Measurements from ENCODE around the gene ARAP3.

Gene ARAP3, protein sequence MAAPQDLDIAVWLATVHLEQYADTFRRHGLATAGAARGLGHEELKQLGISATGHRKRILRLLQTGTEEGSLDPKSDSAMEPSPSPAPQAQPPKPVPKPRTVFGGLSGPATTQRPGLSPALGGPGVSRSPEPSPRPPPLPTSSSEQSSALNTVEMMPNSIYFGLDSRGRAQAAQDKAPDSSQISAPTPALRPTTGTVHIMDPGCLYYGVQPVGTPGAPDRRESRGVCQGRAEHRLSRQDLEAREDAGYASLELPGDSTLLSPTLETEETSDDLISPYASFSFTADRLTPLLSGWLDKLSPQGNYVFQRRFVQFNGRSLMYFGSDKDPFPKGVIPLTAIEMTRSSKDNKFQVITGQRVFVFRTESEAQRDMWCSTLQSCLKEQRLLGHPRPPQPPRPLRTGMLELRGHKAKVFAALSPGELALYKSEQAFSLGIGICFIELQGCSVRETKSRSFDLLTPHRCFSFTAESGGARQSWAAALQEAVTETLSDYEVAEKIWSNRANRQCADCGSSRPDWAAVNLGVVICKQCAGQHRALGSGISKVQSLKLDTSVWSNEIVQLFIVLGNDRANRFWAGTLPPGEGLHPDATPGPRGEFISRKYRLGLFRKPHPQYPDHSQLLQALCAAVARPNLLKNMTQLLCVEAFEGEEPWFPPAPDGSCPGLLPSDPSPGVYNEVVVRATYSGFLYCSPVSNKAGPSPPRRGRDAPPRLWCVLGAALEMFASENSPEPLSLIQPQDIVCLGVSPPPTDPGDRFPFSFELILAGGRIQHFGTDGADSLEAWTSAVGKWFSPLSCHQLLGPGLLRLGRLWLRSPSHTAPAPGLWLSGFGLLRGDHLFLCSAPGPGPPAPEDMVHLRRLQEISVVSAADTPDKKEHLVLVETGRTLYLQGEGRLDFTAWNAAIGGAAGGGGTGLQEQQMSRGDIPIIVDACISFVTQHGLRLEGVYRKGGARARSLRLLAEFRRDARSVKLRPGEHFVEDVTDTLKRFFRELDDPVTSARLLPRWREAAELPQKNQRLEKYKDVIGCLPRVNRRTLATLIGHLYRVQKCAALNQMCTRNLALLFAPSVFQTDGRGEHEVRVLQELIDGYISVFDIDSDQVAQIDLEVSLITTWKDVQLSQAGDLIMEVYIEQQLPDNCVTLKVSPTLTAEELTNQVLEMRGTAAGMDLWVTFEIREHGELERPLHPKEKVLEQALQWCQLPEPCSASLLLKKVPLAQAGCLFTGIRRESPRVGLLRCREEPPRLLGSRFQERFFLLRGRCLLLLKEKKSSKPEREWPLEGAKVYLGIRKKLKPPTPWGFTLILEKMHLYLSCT (N-terminal part only)

DNA sequence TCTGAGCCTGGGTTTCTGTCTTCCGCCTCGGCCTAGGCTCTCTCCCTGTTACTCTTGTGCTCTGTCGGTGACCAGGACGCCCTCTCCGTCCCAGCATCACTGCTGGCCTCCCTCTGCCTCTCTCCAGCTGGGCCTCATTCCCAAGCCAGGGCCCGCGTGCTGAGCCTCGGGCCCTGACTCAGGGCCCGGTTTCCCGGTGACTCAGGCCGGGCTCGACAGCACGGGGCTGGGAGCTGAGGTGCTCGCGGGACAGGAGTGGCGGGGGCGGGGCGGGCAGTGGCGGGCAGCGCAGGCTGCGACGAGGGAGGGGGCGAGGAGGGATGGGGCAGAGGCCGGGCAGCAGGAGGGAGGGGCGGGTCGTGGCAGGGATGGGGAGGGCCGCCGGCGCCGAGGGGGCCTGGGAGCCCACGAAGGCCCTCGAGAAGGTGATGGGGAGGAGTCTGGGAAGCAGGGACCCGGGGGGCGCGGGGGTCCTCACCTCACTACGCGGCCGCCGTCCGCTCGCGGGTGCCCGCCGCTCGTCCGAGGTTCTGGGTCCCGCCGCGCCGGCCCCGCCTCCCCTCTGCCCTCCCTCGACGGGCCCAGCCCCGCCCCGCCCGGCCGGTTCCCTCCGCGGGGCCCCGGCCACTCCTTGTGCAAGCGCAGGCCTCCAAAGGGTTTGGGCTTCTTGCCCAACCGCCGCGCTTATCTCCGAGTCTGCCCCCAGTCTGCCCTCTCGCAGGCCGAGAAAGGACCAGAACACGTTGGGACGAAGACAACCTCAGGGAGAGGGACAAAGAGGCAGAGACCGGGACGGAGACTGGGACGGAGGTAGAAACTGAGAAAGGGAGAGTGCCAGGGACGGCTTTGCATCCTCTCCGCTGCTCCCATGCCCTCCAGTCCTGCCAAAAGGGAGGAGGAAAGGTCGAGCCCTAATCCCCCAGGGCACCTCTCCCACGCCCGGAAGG, at the start of gene ARAP3:
ARAP3 (minus strand) TSS at position 536 of the 947 bp plus-strand sequence. CDS start 1,744 bp downstream, outside the sequence.
- TF ChIP-seq, protein P1, sequence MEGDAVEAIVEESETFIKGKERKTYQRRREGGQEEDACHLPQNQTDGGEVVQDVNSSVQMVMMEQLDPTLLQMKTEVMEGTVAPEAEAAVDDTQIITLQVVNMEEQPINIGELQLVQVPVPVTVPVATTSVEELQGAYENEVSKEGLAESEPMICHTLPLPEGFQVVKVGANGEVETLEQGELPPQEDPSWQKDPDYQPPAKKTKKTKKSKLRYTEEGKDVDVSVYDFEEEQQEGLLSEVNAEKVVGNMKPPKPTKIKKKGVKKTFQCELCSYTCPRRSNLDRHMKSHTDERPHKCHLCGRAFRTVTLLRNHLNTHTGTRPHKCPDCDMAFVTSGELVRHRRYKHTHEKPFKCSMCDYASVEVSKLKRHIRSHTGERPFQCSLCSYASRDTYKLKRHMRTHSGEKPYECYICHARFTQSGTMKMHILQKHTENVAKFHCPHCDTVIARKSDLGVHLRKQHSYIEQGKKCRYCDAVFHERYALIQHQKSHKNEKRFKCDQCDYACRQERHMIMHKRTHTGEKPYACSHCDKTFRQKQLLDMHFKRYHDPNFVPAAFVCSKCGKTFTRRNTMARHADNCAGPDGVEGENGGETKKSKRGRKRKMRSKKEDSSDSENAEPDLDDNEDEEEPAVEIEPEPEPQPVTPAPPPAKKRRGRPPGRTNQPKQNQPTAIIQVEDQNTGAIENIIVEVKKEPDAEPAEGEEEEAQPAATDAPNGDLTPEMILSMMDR (IDR thresholded peaks at IDR 0.05), result no peak

- TF ChIP-seq, protein P1 (IDR thresholded peaks at IDR 0.05), result no peak
Observed at GRCh38 chr5:141729387-141730006, 47.5 kb upstream of the ARAP3 start.

- TF ChIP-seq, protein P1 (IDR thresholded peaks at IDR 0.05), result no peak
Observed at GRCh38 chr5:141725891-141726290, 43.9 kb upstream of the ARAP3 start.

GRCh38 chr5:141722266-141722665, 40.2 kb upstream of the ARAP3 start:
- TF ChIP-seq, protein P1 (IDR thresholded peaks at IDR 0.05), result no peak

GRCh38 chr5:141717043-141717442, 35.0 kb upstream of the ARAP3 start:
- TF ChIP-seq, protein P1 (IDR thresholded peaks at IDR 0.05), result no peak

DNA sequence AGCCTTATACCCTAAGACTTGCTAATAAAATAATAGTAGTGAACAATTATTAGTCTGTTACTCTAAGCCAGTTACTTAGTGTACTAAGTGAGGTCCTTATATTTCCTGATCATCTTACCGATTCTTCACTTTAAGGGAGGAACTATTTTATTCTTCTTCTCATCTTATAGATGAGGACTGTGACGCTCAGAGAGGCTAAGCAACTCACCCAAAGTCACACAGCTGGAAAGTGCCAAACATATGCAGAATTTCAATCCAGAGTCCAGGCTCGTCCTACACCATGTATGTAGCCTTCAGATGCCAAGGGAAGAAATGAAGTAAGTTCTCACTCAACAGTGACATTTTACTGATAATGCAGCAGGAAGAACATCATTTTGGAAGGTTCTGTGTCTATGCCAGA, 34.4 kb upstream of the ARAP3 start:
- TF ChIP-seq, protein P1 (IDR thresholded peaks at IDR 0.05), result no peak
